Right lung (tissue), 5 donors: ENCODE measurements around the gene IL1F10. TPM values are rescaled to one million over a fixed set of nuclear protein-coding genes. Genes with fewer than 3 reads are reported as not detected.

Experiments used
- DNase-seq, 2 donors: peaks; one replicate each; pipeline ENCODE4 v3.0.0-alpha.2; 2013
- polyA plus RNA-seq, 5 donors: library from polyadenylated mRNA; unstranded; fragments of 120-200 nt; gene quantifications; one replicate each; pipeline versions ENCODE4 v1.2.1 to v1.2.3, GENCODE V29; 2013; ENCODE audit warnings: inconsistent platforms in 1 of 5, low replicate concordance in 1 of 5; ENCODE audit not compliant: insufficient read length in 5 of 5, insufficient read depth in 1 of 5

The IL1F10 gene
- polyA plus RNA-seq, 5 donors: not detected

DNA sequence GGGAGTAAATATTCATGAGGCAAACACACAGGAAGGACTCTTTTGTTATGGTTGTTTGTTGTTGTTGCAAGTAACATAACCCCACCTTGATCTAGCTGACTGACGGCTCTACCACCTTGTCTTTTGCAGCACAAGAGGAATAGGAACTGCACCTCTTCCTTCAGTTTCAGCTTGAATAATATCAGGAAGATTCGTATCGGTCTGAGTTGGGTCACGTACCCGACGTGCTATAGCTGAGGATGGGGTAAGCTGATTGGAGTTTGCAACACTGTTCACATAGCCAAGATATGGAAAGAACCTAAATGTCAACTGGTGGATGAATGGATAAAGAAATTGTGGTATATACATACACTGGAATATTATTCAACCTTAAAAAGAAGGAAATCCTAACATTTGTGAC lies 45.1 kb downstream of the IL1F10 start:
- DNase-seq: no peak

DNA sequence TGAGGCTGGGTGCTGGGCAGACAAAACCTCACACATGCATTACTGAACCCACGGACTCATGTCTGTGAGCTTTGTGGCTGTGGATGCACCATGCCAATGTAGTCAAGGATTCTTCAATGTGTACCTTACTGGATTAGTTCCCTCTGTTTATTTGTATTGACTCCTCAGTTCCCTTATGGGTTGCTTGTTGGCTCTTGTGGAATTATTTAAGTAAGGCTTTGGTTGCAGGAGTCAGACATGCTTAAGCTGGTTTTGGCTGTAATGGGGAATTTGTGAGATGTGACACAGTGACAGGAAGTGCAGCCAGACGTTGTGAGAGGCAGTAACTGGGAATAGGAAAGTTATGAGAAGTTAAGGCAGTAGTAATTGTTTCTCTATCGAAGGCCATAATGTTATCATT lies 46.0 kb downstream of the IL1F10 start:
- DNase-seq: no peak

DNA sequence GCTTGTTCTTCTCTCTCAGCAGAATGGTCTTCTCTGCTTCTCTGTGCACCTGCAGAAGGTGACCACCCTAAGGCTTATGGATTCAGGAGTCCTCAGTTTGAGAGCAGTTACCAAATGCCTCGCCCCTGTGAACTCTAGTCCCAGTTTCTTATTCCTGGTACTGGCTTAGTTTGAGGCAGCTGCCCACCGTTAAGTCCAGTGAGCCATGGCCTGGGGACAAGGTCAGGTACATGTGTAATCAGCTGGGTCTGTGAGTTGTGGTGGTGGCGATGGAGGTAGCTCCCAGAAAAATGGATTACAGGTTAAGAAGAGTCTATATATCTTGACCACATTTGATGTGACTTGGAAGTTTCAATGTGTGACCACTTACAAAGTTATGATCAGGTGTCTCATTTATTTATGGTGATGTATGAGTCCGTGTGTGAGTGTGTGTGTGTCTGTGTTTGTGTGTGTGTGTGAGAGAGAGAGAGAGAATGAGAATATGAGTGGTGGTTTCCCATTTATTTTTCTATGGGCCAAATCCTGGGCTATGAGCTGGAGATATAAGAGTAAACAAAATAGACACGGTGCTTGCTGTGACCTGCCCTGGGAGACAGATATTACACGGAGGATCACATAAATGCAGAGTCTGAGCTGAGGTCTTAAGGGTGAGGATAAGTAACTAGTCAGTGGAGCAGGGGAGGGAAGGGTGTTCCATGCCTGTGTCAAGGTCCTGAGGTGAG lies 46.6 kb downstream of the IL1F10 start:
- no peak for DNase-seq

GRCh38 chr2:113114996-113115395 lies 47.2 kb downstream of the IL1F10 start:
- no peak for DNase-seq

- no peak for DNase-seq
These were observed 48.6 kb downstream of the IL1F10 start for GRCh38 chr2:113116100-113116958.

GRCh38 chr2:113117541-113118262 lies 49.9 kb downstream of the IL1F10 start:
- DNase-seq: no peak

GRCh38 chr2:113118263-113118657 lies 50.5 kb downstream of the IL1F10 start:
- no peak for DNase-seq

- no peak for DNase-seq
These were observed 51.3 kb downstream of the IL1F10 start for GRCh38 chr2:113119111-113119510.

DNA sequence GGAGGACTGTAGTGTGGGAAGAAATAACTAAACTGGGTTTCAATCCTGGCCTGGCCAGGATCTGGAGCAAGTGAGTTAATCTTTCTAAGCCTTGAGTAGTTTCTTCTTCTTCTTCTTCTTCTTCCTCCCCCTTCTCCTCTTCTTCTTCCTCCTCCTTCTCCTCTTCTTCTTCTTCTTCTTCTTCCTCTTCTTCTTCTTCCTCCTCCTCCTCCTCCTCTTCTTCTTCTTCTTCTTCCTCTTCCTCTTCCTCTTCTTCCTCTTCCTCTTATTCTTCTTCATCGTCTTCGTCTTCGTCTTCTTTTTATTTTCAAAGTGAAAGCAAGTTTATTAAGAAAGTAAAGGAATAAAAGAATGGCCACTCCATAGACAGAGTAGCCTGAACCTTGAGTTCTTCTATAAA lies 53.1 kb downstream of the IL1F10 start:
- no peak for DNase-seq

DNA sequence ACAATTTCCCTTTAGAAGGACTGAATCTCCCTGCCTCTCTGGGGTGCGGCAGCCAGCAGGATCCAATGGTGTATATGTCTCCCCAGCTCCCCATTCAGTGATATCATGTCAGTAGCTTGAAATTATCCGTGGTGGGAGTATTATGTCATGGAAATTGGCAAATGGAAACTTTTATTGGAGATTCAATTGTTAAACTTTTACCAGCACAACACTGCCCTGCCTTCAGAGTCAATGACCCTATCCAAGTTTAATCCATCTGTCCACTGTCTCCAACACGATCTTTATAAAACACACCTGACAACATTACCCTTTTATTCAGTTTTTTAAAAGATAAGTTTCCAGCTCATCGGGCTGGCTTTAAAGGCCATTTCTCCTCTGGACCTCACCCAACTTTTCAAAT lies 54.6 kb downstream of the IL1F10 start:
- no peak for DNase-seq

DNA sequence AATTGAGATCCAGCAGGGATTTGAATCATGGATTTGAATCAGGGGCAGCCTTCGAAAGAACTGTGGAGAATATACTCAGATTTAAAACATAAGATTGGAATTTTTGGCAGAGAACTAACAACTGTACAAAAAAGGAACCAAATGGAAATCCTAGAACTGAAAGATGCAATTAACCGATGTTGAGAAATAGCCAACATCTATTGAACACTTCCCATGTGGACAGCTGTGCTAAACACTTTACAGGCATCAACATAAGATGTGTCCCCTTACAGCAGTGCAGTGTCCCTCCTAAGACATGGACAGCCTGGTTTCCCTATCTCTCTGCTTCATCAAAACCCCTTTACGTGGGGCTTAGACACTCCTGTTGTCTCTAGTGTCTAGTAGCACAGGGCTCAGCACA lies 56.0 kb downstream of the IL1F10 start:
- DNase-seq: no peak

DNA sequence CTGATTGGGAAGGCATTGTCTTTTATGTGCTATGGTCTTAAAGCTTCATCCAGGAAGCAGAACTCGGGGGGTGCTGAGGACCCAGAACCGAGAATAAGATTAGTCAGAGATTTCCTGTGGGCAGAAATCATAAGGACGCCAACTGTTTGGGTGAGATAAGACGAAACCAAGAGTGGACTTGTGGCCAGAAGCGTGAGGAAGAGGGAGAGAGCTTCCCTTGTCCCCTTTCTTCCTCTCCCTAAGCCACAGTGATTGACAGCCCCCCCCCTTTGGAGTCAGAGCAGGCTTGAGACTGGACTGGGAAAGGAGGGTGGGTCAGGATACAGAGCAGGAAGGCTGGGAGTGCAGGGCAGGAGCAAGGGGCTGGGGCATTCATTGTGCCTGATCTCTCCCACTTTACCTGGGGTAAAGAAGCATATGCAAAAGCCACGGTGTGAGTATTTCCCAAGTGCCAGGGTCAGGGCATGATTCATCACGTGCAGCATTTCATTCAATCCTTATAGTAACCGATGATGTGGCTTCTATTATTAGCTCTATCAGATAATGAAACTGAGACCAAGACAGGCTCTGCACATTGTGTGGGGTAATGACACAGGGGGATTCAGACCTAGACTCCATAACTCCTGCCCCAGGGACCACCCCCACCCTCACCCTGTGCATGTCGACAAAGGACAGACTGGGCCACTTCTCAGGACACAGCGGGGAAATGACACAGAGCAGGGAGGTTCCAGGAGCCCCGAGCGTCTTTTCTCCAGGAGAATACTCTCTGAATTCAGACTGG lies 56.6 kb downstream of the IL1F10 start:
- no peak for DNase-seq

Other genes with a start within 250 kb of the IL1F10 start
- 1 to 10 TPM in 4 of 5 donors, under 1 TPM in 1; 0.37 to 2.9 (median 1.2) TPM for gene IL1B, start 231.2 kb upstream of the IL1F10 start, polyA plus RNA-seq
- gene IL37, start 156.8 kb upstream of the IL1F10 start, polyA plus RNA-seq: under 1 TPM; 0.18 to 0.65 (median 0.27) TPM
- under 1 TPM; 0.10 to 0.46 (median 0.42) TPM for gene IL36G, start 90.0 kb upstream of the IL1F10 start, polyA plus RNA-seq
- not detected for gene IL36A, start 62.5 kb upstream of the IL1F10 start, polyA plus RNA-seq
- not detected for gene IL36B, start 15.1 kb upstream of the IL1F10 start, polyA plus RNA-seq
- under 1 TPM in 2 of 5 donors, not detected in 3; 0.04 to 0.15 TPM for gene IL36RN, start 8.8 kb upstream of the IL1F10 start, polyA plus RNA-seq
- gene IL1RN, start 59.6 kb downstream of the IL1F10 start, polyA plus RNA-seq: 1 to 10 TPM in 3 of 5 donors, under 1 TPM in 2; 0.21 to 1.5 (median 1.2) TPM
- 10 to 100 TPM; 13.1 to 20.9 (median 19.2) TPM for gene PSD4, start 106.0 kb downstream of the IL1F10 start, polyA plus RNA-seq
- 10 to 100 TPM in 1 of 5 donors, 1 to 10 TPM in 4; 2.0 to 14.5 (median 4.4) TPM for gene PAX8, start 211.0 kb downstream of the IL1F10 start, polyA plus RNA-seq